Heart left ventricle (tissue), 16 donors: ENCODE measurements around the gene PTH2. TPM values are rescaled to one million over a fixed set of nuclear protein-coding genes. Genes with fewer than 3 reads are reported as not detected.

Experiments used
- ATAC-seq, 4 donors: fragments of 200-7000 bp; cut with Tn5 transposase; one replicate each; pipeline ENCODE4 v1.9.1; 2020 to 2022; ENCODE audit warnings: moderate library complexity in 4 of 4, mild to moderate bottlenecking in 3 of 4, moderate number of reproducible peaks in 1 of 4
- DNase-seq, 5 donors: peaks; one replicate each; pipeline ENCODE4 v3.0.0-alpha.2; 2020
- H3K27ac ChIP-seq, 12 donors: fragments of 200-600 bp; sonication (generic) in 4 of 12; one replicate each; pipeline versions ENCODE4 v1.5.0 to v1.8.0; 2016 to 2022; ENCODE audit warnings: mild to moderate bottlenecking in 2 of 12
- H3K27me3 ChIP-seq, 9 donors: fragments of 200-600 bp; sonication (generic) in 2 of 9; one replicate each; pipeline versions ENCODE4 v1.5.1 to v1.8.0; 2016 to 2022; ENCODE audit warnings: mild to moderate bottlenecking in 3 of 9
- H3K36me3 ChIP-seq, 9 donors: fragments of 200-600 bp; sonication (generic) in 2 of 9; one replicate each; pipeline versions ENCODE4 v1.5.0 to v1.8.0; 2018 to 2022; ENCODE audit warnings: mild to moderate bottlenecking in 2 of 9
- H3K4me1 ChIP-seq, 12 donors: fragments of 200-600 bp; sonication (generic) in 4 of 12; one replicate each; pipeline versions ENCODE4 v1.5.0 to v1.8.0; 2016 to 2022; ENCODE audit warnings: mild to moderate bottlenecking in 3 of 12
- H3K4me3 ChIP-seq, 12 donors: fragments of 200-600 bp; sonication (generic) in 4 of 12; one replicate each; pipeline versions ENCODE4 v1.5.0 to v1.8.0; 2017 to 2022; ENCODE audit warnings: mild to moderate bottlenecking in 9 of 12, moderate library complexity in 4 of 12
- H3K9me3 ChIP-seq, 12 donors: fragments of 200-600 bp; sonication (generic) in 4 of 12; one replicate each; pipeline versions ENCODE4 v1.5.0 to v1.8.0; 2016 to 2022; ENCODE audit warnings: mild to moderate bottlenecking in 1 of 12
- CTCF ChIP-seq, 12 donors: fragments of 200-600 bp; sonication (generic) in 4 of 12; IDR thresholded peaks; one replicate each; pipeline versions ENCODE4 v1.5.0 to v1.8.0; 2018 to 2022; ENCODE audit warnings: antibody characterized with exemption in 12 of 12, mild to moderate bottlenecking in 5 of 12
- POLR2A ChIP-seq, 2 donors: fragments of 450-650 bp; IDR thresholded peaks; one replicate each; pipeline ENCODE4 v1.6.1; 2017; ENCODE audit warnings: antibody characterized with exemption in 2 of 2, mild to moderate bottlenecking in 2 of 2, moderate library complexity in 2 of 2
- WGBS, 4 donors: extraction: QIAGEN DNeasy Blood & Tissue Kit in 2 of 4; methylation state at CpG; one replicate each; pipeline versions ENCODE4 v1.1.5 to v1.1.7; 2013 to 2018; 5-methylcytosine and 5-hydroxymethylcytosine counted together
- intact Hi-C, 10 donors: fragments of 100-400 bp; cut with DNase I; formaldehyde crosslinking; loops; one replicate each; pipeline versions ENCODE4 v1.11.1 to v1.14.2; 2022
- polyA plus RNA-seq, 2 donors: library from polyadenylated mRNA; stranded (reverse); fragments of 200-250 nt; gene quantifications; one replicate each; pipeline ENCODE4 v1.2.3, GENCODE V29; 2013
- total RNA-seq, 9 donors: library from RNA; depleted of rRNA in 2 of 9; stranded (reverse); fragments of >200 nt in 2 of 9; fragmentation: NEBNext Ultra II Directional in 3 of 9; extraction: Animal tissue kit (Norgen Biotek cat#: 25700) in 3 of 9; gene quantifications; one replicate each; pipeline versions ENCODE4 v1.1.0 to v1.2.4, GENCODE V29; 2016 to 2023
- donor health status: ischemic (EF 13 %, LVEDD 7.1; RV severe dilation, severe dysfunction).
- donor health status: healthy with polysubstance abuse.
- donor health status: DM: no; HTN: yes; CAD: no.
- donor health status: DM: no; HTN: no; CAD: no.
- donor health status: ischemic (EF 25% LVEDD 6.9; RV normal size, moderate dysfunction).
- donor health status: ischemic (EF 25% LVEDD 5.7; RV mildly dilated, moderate dysfunction).
- donor health status: healthy.
- donor health status: DM: yes; HTN: yes; CAD: no.
- donor health status: ischemic (EF 35%, LVEDD 5.7; RV mildly dilated, moderate dysfunction).
- donor health status: nonischemic (EF 11% LVEDD 7.7; RV severe dilation, severe dysfunction).
- donor health status: DM: yes; HTN: yes; CAD: no.
- donor health status: PGD.
- donor health status: ischemic (EF 29% LVEDD 5.4; RV normal size, mild dysfunction).
- donor health status: nonischemic (EF 23%, LVEDD 6.1; RV moderate dilation, normal function).

Gene PTH2
- total and polyA plus RNA-seq, 11 donors = not detected

- no peak for DNase-seq
- WGBS, 4 donors = 83 to 91% (median 87%) methylated on average over 6 of the region's 6 CpGs
- Histone ChIP-seq H3K9me3 (no peaks in the 10 kb centered on the region), H3K4me1 (no peaks in the 10 kb centered on the region), H3K27me3 (peaks cover 0 to 17% (median 0%) of the 10 kb centered on the region in 9 donors), H3K36me3 (no peaks in the 10 kb centered on the region), H3K27ac (no peak overlapping the region), H3K4me3 (no peak overlapping the region)
- TF ChIP-seq CTCF (IDR thresholded peaks at IDR 0.05) (no peak), POLR2A (IDR thresholded peaks at IDR 0.05) (no peak)
- intact Hi-C loops = no loop called here
- no peak for ATAC-seq
Measured at GRCh38 chr19:49400029-49400428, 23.2 kb downstream of the PTH2 start.

GRCh38 chr19:49398931-49399330 lies 24.3 kb downstream of the PTH2 start:
- no peak for ATAC-seq
- H3K9me3 ChIP-seq = no peaks in the 10 kb centered on the region
- WGBS, 4 donors = 78 to 92% (median 82%) methylated on average over 6 of the region's 6 CpGs
- peaks cover 0 to 28% (median 0%) of the 10 kb centered on the region in 9 donors for H3K27me3 ChIP-seq
- intact Hi-C loops = loop anchor here in 3 of 10 donors (5.0 to 10.0 kb wide), 3 partner anchors 33 to 286 kb away; partner anchors contain the start of gene ADM5 (in 1 of the 3)
- no peak for DNase-seq
- H3K36me3 ChIP-seq = no peaks in the 10 kb centered on the region
- H3K4me3 ChIP-seq = no peak overlapping the region
- no peaks in the 10 kb centered on the region for H3K4me1 ChIP-seq
- no peak for TF ChIP-seq CTCF (IDR thresholded peaks at IDR 0.05)
- no peak for TF ChIP-seq POLR2A (IDR thresholded peaks at IDR 0.05)
- no peak overlapping the region for H3K27ac ChIP-seq

- Histone ChIP-seq H3K4me1 (no peaks in the 10 kb centered on the region), H3K36me3 (no peaks in the 10 kb centered on the region), H3K27me3 (peaks cover 0 to 31% (median 0%) of the 10 kb centered on the region in 9 donors), H3K27ac (no peak overlapping the region), H3K9me3 (no peaks in the 10 kb centered on the region), H3K4me3 (no peak overlapping the region)
- intact Hi-C loops = loop anchor here in 3 of 10 donors (5.0 to 10.0 kb wide), 3 partner anchors 34 to 287 kb away; partner anchors contain the start of gene ADM5 (in 1 of the 3)
- TF ChIP-seq POLR2A (IDR thresholded peaks at IDR 0.05) (no peak), CTCF (IDR thresholded peaks at IDR 0.05) (no peak)
- ATAC-seq (no peak), DNase-seq (no peak)
- 64 to 72% (median 69%) methylated on average over 10 to 11 of the region's 11 CpGs for WGBS, 4 donors
Measured at GRCh38 chr19:49398001-49398615, 25.1 kb downstream of the PTH2 start.

- Histone ChIP-seq H3K9me3 (no peaks in the 10 kb centered on the region), H3K4me3 (no peak overlapping the region), H3K27me3 (peaks cover 0 to 31% (median 0%) of the 10 kb centered on the region in 9 donors), H3K36me3 (no peaks in the 10 kb centered on the region), H3K27ac (no peak overlapping the region), H3K4me1 (peaks cover 0 to under 1% (median 0%) of the 10 kb centered on the region in 12 donors)
- TF ChIP-seq POLR2A (IDR thresholded peaks at IDR 0.05) = no peak
- no peak for TF ChIP-seq CTCF (IDR thresholded peaks at IDR 0.05)
- DNase-seq (no peak), ATAC-seq (no peak)
- 75 to 84% (median 78%) methylated on average over 8 of the region's 8 CpGs for WGBS, 4 donors
- intact Hi-C loops = loop anchor here in 3 of 10 donors (5.0 to 10.0 kb wide), 3 partner anchors 35 to 288 kb away; partner anchors contain the start of gene ADM5 (in 1 of the 3)
Measured at GRCh38 chr19:49396738-49397505, 26.3 kb downstream of the PTH2 start.
